Lung (tissue), 16 donors: Measurements from ENCODE around the gene GLYATL2. TPM values are rescaled to one million over a fixed set of nuclear protein-coding genes. Genes with fewer than 3 reads are reported as not detected.

Experiments
- ATAC-seq: fragments of 200-7000 bp; cut with Tn5 transposase; one replicate; pipeline ENCODE4 v1.9.1; 2020; ENCODE audit warnings: moderate number of reproducible peaks; ENCODE audit not compliant: insufficient read depth, low FRiP score
- DNase-seq, 3 donors: peaks; one replicate each; pipeline ENCODE4 v3.0.0-alpha.2; 2013 to 2017
- H3K27ac ChIP-seq, 2 donors: one replicate each; pipeline ENCODE4 v1.5.1; 2013; ENCODE audit warnings: mild to moderate bottlenecking in 2 of 2, moderate library complexity in 2 of 2, control low read depth in 1 of 2, inconsistent platforms in 1 of 2, low read depth in 1 of 2, low read length in 1 of 2
- H3K27me3 ChIP-seq, 3 donors: one replicate each; pipeline ENCODE4 v1.5.1; 2013; ENCODE audit warnings: low read length in 2 of 3; ENCODE audit not compliant: control insufficient read depth in 3 of 3, insufficient read depth in 3 of 3
- H3K36me3 ChIP-seq, 4 donors: one replicate each; pipeline ENCODE4 v1.5.1; 2013; ENCODE audit warnings: low read length in 4 of 4, mild to moderate bottlenecking in 1 of 4, moderate library complexity in 1 of 4; ENCODE audit not compliant: control insufficient read depth in 4 of 4, insufficient read depth in 4 of 4
- H3K4me1 ChIP-seq, 5 donors: one replicate each; pipeline ENCODE4 v1.5.1; 2013; ENCODE audit warnings: low read length in 5 of 5, mild to moderate bottlenecking in 2 of 5, moderate library complexity in 1 of 5; ENCODE audit not compliant: control insufficient read depth in 5 of 5, insufficient read depth in 5 of 5
- H3K4me3 ChIP-seq: one replicate; pipeline ENCODE4 v1.5.1; 2013; ENCODE audit warnings: mild to moderate bottlenecking, control low read depth, moderate library complexity
- H3K9ac ChIP-seq, 2 donors: one replicate each; pipeline ENCODE4 v1.5.1; 2013; ENCODE audit warnings: low read length in 2 of 2, control low read depth in 1 of 2; ENCODE audit not compliant: insufficient read depth in 1 of 2
- H3K9me3 ChIP-seq, 4 donors: one replicate each; pipeline ENCODE4 v1.5.1; 2013; ENCODE audit warnings: low read length in 3 of 4, mild to moderate bottlenecking in 1 of 4, moderate library complexity in 1 of 4; ENCODE audit not compliant: control insufficient read depth in 4 of 4, insufficient read depth in 3 of 4
- CTCF ChIP-seq: IDR thresholded peaks from 2 replicates; pipeline ENCODE4 v1.5.1; 2012; ENCODE audit warnings: mild to moderate bottlenecking; ENCODE audit errors: control extremely low read depth, extremely low read depth
- WGBS, 2 donors: extraction: QIAGEN DNeasy Blood & Tissue Kit; methylation state at CpG; one replicate each; pipeline ENCODE4 v1.1.7; 2013; 5-methylcytosine and 5-hydroxymethylcytosine counted together
- long read RNA-seq, 5 donors: transcript quantifications; one replicate each; lab custom pipeline, GENCODE V29; 2026
- polyA plus RNA-seq, 2 donors: library from polyadenylated mRNA; stranded (reverse); fragments of 200-250 nt; gene quantifications; one replicate each; pipeline ENCODE4 v1.2.1, GENCODE V29; 2013
- total RNA-seq, 2 donors: library from RNA; depleted of rRNA in 1 of 2; stranded (reverse); fragments of >200 nt in 1 of 2; gene quantifications; one replicate each; pipeline ENCODE4 v1.2.1, GENCODE V29; 2014 to 2021
- donor health status: control.
- donor health status: control.
- donor health status: Bipolar disorder and iron deficiency.
- donor health status: healthy.
- donor health status: DM: yes; HTN: yes; CAD: no.

Gene GLYATL2
- total RNA-seq, result 1 to 10 TPM in 1 of 2 donors, under 1 TPM in 1; 0.40 to 1.2 TPM
- under 1 TPM; 0.06 to 0.09 TPM for polyA plus RNA-seq
- long read RNA-seq, donor 1, result 0 reads
- long read RNA-seq, donor 2, result 0 reads
- long read RNA-seq, donor 3, result 0 reads
- long read RNA-seq, donor 4, result 0 reads
- long read RNA-seq, donor 5, result 0 reads

- no peak within 1 kb of the TSS for H3K9ac ChIP-seq
- no peaks in the 10 kb centered on the region for H3K9me3 ChIP-seq
- no peak for TF ChIP-seq CTCF
- H3K27ac ChIP-seq, result no peak within 1 kb of the TSS
- H3K4me1 ChIP-seq, result no peaks in the 10 kb centered on the region
- DNase-seq (no peak), ATAC-seq (no peak)
- no peaks in the 10 kb centered on the region for H3K27me3 ChIP-seq
- no peak within 1 kb of the TSS for H3K4me3 ChIP-seq
- H3K36me3 ChIP-seq, result no peaks in the 10 kb centered on the region
- 14 to 34% methylated on average over 3 of the region's 3 CpGs for WGBS, 2 donors
These were observed at the start of gene GLYATL2 for GRCh38 chr11:58844361-58845005. Gene GLYATL2 (minus strand): TSS chr11:58844704. CDS start chr11:58839612, 5,092 bp downstream.

GRCh38 chr11:58893899-58894298 is 49.4 kb upstream of the GLYATL2 start:
- no peak overlapping the region for H3K4me3 ChIP-seq
- ATAC-seq (no peak), DNase-seq (no peak)
- no peaks in the 10 kb centered on the region for H3K27me3 ChIP-seq
- no peak for TF ChIP-seq CTCF
- no peaks in the 10 kb centered on the region for H3K4me1 ChIP-seq
- H3K9me3 ChIP-seq, result no peaks in the 10 kb centered on the region
- no peaks in the 10 kb centered on the region for H3K36me3 ChIP-seq
- 67 to 84% methylated on average over 2 of the region's 2 CpGs for WGBS, 2 donors
- no peak overlapping the region for H3K9ac ChIP-seq
- H3K27ac ChIP-seq, result no peak overlapping the region

DNA sequence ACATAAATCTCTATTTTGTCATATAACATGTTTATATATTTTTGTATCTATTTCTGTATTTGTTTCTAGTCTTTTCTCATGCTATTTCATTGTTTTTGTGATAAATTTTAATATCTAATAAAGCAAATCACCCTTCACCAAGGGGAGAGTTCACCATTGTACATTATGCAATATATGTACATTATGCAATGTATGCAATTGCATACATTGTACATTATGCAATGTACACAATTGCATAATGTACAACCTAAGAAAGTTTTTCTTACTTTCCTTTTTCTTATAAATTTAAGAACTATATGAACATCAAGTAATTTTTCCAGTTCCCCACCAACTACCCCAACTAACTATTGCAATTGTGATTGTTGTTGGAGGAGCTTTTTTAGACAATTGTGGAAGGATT is 44.1 kb upstream of the GLYATL2 start:
- no peaks in the 10 kb centered on the region for H3K36me3 ChIP-seq
- no peaks in the 10 kb centered on the region for H3K27me3 ChIP-seq
- DNase-seq (no peak), ATAC-seq (no peak)
- no peak overlapping the region for H3K9ac ChIP-seq
- no peak overlapping the region for H3K27ac ChIP-seq
- no peak overlapping the region for H3K4me3 ChIP-seq
- H3K4me1 ChIP-seq, result no peaks in the 10 kb centered on the region
- no peaks in the 10 kb centered on the region for H3K9me3 ChIP-seq
- TF ChIP-seq CTCF, result no peak

- Histone ChIP-seq H3K27me3 (no peaks in the 10 kb centered on the region), H3K36me3 (no peaks in the 10 kb centered on the region), H3K4me1 (no peaks in the 10 kb centered on the region), H3K4me3 (no peak overlapping the region), H3K9me3 (no peaks in the 10 kb centered on the region), H3K9ac (no peak overlapping the region), H3K27ac (no peak overlapping the region)
- 87 to 97% methylated on average over 1 of the region's 1 CpG for WGBS, 2 donors
- TF ChIP-seq CTCF, result no peak
- DNase-seq (no peak), ATAC-seq (no peak)
These were observed 42.9 kb upstream of the GLYATL2 start for GRCh38 chr11:58887452-58887851.
